ENCODE results near the gene MYMX. TPM values are rescaled to one million over a fixed set of nuclear protein-coding genes. Genes with fewer than 3 reads are reported as not detected.
A peak's percentile ranks its signal among the peaks of the same experiment; 100 is the strongest.

Gene MYMX
- total RNA-seq, 8 experiments from 2014 or later = 0.27 to 0.38 TPM; not detected in 6

GRCh38 chr6:44245391-44245911 is 28.7 kb downstream of the MYMX start:
- peak overlapping the region; percentile 96 to 97 for H3K27ac ChIP-seq
- peak in 1 of 8 experiments; percentile 0 for ATAC-seq (replicated peaks in 6 of 8)
- H3K4me3 ChIP-seq = peak overlapping the region; percentile 89 to 98 (median 95)
- WGBS, 10 experiments = 0 to 82% (median 61%) methylated on average over 1 to 11 of the region's 12 CpGs; no CpG with 5 or more reads in 2 of the 10 experiments
- in situ Hi-C loops (cut with MboI; ENCODE audit: low pct_unique_long_range_greater_than_20kb in 2 of 9, low sequenced_read_pairs in 9 of 9, unreplicated experiment in 9 of 9) = loop anchor here in 1 of 9 experiments (25.0 kb wide), 1 partner anchor 133 kb away; no protein-coding TSS in a partner anchor
- H3K4me1 ChIP-seq (replicated peaks in 1 of 2) = peaks cover 19 to 29% of the 10 kb centered on the region in 2 donors

DNA sequence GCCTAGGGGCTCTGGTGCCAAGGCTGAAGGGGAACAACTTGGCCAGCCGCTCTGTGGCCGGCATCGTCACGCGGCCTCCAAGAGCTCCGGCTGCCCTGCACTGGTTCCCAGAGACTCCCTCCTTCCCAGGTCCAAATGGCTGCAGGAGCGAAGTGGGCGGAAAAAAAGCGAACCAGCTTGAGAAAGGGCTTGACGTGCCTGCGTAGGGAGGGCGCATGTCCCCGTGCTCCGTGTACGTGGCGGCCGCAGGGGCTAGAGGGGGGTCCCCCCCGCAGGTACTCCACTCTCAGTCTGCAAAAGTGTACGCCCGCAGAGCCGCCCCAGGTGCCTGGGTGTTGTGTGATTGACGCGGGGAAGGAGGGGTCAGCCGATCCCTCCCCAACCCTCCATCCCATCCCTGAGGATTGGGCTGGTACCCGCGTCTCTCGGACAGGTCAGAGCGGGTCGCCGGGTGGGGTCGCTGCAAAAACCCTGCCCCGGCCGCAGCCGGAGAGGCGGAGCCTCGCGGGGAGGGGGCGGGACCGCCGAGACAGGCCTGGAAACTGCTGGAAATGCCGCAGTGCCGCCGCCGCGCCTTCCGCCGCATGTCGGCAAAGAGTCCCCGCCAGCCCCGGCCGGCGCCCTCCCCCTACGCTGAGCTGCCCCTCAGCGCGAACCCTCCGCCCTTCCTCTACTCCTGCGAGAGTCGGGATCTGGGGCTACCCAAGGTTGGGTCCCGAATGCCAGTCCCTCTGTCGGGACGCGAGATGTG is 29.4 kb downstream of the MYMX start:
- peak overlapping the region; percentile 89 to 98 (median 95) for H3K4me3 ChIP-seq
- ATAC-seq (replicated peaks in 6 of 8) = peak; percentile 50 to 71 (median 66)
- 0 to 7% (median 0%) methylated on average over 1 to 15 of the region's 62 CpGs; no CpG with 5 or more reads in 5 of the 10 experiments for WGBS, 10 experiments
- H3K27ac ChIP-seq = peak overlapping the region; percentile 96 to 97
- H3K4me1 ChIP-seq (replicated peaks in 1 of 2) = peaks cover 19 to 29% of the 10 kb centered on the region in 2 donors
- in situ Hi-C loops (cut with MboI; ENCODE audit: low pct_unique_long_range_greater_than_20kb in 2 of 9, low sequenced_read_pairs in 9 of 9, unreplicated experiment in 9 of 9) = loop anchor here in 1 of 9 experiments (25.0 kb wide), 1 partner anchor 134 kb away; no protein-coding TSS in a partner anchor

- peak; percentile 66 to 78 (median 68) for ATAC-seq (replicated peaks in 6 of 8)
- in situ Hi-C loops (cut with MboI; ENCODE audit: low pct_unique_long_range_greater_than_20kb in 2 of 9, low sequenced_read_pairs in 9 of 9, unreplicated experiment in 9 of 9) = loop anchor here in 1 of 9 experiments (25.0 kb wide), 1 partner anchor 134 kb away; no protein-coding TSS in a partner anchor
- Histone ChIP-seq H3K4me3 (peak within 1 kb of the TSS; percentile 89 to 98 (median 95)), H3K4me1 (replicated peaks in 1 of 2) (peaks cover 19 to 29% of the 10 kb centered on the region in 2 donors), H3K27ac (peak within 1 kb of the TSS; percentile 96 to 97)
- 0 to 5% (median 0%) methylated on average over 1 to 15 of the region's 34 CpGs; no CpG with 5 or more reads in 2 of the 10 experiments for WGBS, 10 experiments
These were observed 30.1 kb downstream of the MYMX start, which contains the start of gene HSP90AB1 for GRCh38 chr6:44246663-44247337. Gene HSP90AB1, plus strand, starts transcription at chr6:44247101. Its CDS starts 1,529 bp downstream, at chr6:44248630.

- peak; percentile 12 to 34 (median 22) for ATAC-seq (replicated peaks in 6 of 8)
- 0 to 2% (median 0%) methylated on average over 1 to 11 of the region's 52 CpGs; no CpG with 5 or more reads in 4 of the 10 experiments for WGBS, 10 experiments
- H3K4me1 ChIP-seq (replicated peaks in 1 of 2) = peaks cover 19 to 29% of the 10 kb centered on the region in 2 donors
- in situ Hi-C loops (cut with MboI; ENCODE audit: low pct_unique_long_range_greater_than_20kb in 2 of 9, low sequenced_read_pairs in 9 of 9, unreplicated experiment in 9 of 9) = loop anchor here in 1 of 9 experiments (25.0 kb wide), 1 partner anchor 135 kb away; no protein-coding TSS in a partner anchor
- peak overlapping the region; percentile 96 to 97 for H3K27ac ChIP-seq
- peak overlapping the region; percentile 89 to 98 (median 95) for H3K4me3 ChIP-seq
These were observed 30.9 kb downstream of the MYMX start for GRCh38 chr6:44247338-44248302.

GRCh38 chr6:44248579-44248978 is 31.9 kb downstream of the MYMX start:
- in situ Hi-C loops (cut with MboI; ENCODE audit: low pct_unique_long_range_greater_than_20kb in 2 of 9, low sequenced_read_pairs in 9 of 9, unreplicated experiment in 9 of 9) = loop anchor here in 1 of 9 experiments (25.0 kb wide), 1 partner anchor 136 kb away; no protein-coding TSS in a partner anchor
- Histone ChIP-seq H3K4me3 (peak overlapping the region; percentile 89 to 98 (median 95)), H3K27ac (peak overlapping the region in 1 of 2 donors; percentile 96), H3K4me1 (replicated peaks in 1 of 2) (peaks cover 19 to 29% of the 10 kb centered on the region in 2 donors)
- no peak for ATAC-seq (replicated peaks in 6 of 8)
- 17 to 83% (median 38%) methylated on average over 1 of the region's 1 CpG; no CpG with 5 or more reads in 5 of the 10 experiments for WGBS, 10 experiments

DNA sequence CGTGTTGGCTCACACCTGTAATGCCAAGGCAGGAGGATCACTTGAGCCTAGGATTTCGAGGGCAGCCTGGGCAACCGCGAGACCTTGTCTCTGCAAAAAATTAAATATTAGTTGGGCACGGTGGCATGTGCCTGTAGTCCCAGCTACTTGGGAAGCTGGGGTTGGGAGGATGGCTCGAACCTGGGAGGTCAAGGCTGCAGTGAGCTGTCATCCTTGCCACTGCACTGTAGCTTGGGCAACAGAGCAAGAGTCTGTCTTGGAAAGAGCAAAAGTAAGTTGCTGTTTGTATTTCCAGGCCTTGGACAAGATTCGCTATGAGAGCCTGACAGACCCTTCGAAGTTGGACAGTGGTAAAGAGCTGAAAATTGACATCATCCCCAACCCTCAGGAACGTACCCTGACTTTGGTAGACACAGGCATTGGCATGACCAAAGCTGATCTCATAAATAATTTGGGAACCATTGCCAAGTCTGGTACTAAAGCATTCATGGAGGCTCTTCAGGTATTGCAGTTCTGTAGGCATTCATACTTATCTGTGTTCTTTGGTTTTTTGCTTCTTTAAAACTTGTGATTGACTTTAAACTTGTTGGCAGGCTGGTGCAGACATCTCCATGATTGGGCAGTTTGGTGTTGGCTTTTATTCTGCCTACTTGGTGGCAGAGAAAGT is 32.5 kb downstream of the MYMX start:
- peak overlapping the region in 3 of 5 donors; percentile 89 to 96 (median 92) for H3K4me3 ChIP-seq

DNA sequence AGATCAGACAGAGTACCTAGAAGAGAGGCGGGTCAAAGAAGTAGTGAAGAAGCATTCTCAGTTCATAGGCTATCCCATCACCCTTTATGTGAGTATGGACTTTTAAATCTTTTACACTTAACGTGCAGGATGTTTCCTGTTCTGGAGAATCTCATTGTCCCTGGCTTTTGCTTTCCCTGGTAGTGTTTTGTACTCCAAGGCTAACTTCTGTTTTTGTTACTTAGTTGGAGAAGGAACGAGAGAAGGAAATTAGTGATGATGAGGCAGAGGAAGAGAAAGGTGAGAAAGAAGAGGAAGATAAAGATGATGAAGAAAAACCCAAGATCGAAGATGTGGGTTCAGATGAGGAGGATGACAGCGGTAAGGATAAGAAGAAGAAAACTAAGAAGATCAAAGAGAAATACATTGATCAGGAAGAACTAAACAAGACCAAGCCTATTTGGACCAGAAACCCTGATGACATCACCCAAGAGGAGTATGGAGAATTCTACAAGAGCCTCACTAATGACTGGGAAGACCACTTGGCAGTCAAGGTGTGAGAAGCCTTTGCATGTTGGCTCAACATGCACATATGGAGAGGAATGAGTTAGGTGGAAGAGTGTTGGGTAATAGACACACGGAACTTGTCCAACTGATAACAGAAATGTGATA is 33.5 kb downstream of the MYMX start:
- in situ Hi-C loops (cut with MboI; ENCODE audit: low pct_unique_long_range_greater_than_20kb in 2 of 9, low sequenced_read_pairs in 9 of 9, unreplicated experiment in 9 of 9) = no loop called here

More for the DNA sequence above, 32.5 kb downstream of the MYMX start:
- WGBS, 10 experiments = 21 to 100% (median 84%) methylated on average over 1 to 7 of the region's 9 CpGs; no CpG with 5 or more reads in 3 of the 10 experiments
- ATAC-seq (replicated peaks in 6 of 8) = no peak
- Histone ChIP-seq H3K27ac (no peak overlapping the region), H3K4me1 (replicated peaks in 1 of 2) (peaks cover 19 to 31% of the 10 kb centered on the region in 2 donors)
- in situ Hi-C loops (cut with MboI; ENCODE audit: low pct_unique_long_range_greater_than_20kb in 2 of 9, low sequenced_read_pairs in 9 of 9, unreplicated experiment in 9 of 9) = loop anchor here in 1 of 9 experiments (25.0 kb wide), 1 partner anchor 137 kb away; no protein-coding TSS in a partner anchor

DNA sequence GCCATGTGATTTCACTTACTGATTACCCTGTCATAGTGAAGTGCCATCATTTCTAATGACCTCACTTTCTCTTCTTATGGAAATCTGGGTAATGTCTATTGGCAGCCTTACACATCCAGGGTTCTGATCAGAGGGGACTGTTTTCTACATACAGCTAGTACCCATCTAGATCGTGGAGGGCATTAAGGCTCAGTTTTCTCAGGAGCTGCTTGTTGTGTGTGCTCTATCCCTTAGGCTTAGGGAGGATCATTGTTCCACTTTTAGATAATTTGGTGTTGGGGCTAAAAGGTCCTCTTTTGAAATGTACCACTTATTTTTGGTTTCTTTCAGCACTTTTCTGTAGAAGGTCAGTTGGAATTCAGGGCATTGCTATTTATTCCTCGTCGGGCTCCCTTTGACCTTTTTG is 34.0 kb downstream of the MYMX start:
- H3K4me1 ChIP-seq (replicated peaks in 1 of 2) = peaks cover 14 to 32% of the 10 kb centered on the region in 2 donors
- no peak overlapping the region for H3K4me3 ChIP-seq

More for the DNA sequence above, 33.5 kb downstream of the MYMX start:
- Histone ChIP-seq H3K4me1 (replicated peaks in 1 of 2) (peaks cover 18 to 32% of the 10 kb centered on the region in 2 donors), H3K27ac (no peak overlapping the region), H3K4me3 (peak overlapping the region in 2 of 5 donors; percentile 89 to 96)
- WGBS, 10 experiments = 53 to 100% (median 93%) methylated on average over 1 to 6 of the region's 6 CpGs
- no peak for ATAC-seq (replicated peaks in 6 of 8)

DNA sequence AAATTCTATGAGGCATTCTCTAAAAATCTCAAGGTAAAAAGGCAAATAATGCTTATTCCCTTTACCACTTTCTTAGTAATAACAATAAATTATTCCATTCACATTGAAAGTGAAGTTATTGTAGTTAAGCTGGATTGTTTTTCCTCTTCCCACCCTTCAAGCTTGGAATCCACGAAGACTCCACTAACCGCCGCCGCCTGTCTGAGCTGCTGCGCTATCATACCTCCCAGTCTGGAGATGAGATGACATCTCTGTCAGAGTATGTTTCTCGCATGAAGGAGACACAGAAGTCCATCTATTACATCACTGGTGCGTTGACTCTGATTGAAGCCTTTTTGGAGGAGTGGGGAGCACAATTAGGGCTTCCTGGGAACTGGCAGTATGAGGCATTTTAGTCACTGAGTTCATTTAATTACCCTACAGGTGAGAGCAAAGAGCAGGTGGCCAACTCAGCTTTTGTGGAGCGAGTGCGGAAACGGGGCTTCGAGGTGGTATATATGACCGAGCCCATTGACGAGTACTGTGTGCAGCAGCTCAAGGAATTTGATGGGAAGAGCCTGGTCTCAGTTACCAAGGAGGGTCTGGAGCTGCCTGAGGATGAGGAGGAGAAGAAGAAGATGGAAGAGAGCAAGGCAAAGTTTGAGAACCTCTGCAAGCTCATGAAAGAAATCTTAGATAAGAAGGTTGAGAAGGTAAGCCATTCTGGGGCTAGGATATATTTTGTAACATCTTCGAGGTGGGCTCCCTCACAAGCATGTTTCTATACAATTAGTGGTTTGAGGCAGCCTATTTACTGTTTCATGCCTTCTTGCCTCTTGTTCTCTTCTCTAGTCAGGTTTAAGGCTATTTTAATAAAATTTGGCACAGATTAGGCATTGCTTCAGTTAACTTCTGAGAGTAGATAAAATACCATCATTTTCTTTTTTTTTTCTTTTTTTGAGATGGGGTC is 35.1 kb downstream of the MYMX start:
- Histone ChIP-seq H3K4me3 (no peak overlapping the region), H3K4me1 (replicated peaks in 1 of 2) (peaks cover 18 to 36% of the 10 kb centered on the region in 2 donors), H3K27ac (no peak overlapping the region)
- no peak for ATAC-seq (replicated peaks in 6 of 8)
- 76 to 95% (median 90%) methylated on average over 3 to 13 of the region's 14 CpGs; no CpG with 5 or more reads in 3 of the 10 experiments for WGBS, 10 experiments
- in situ Hi-C loops (cut with MboI; ENCODE audit: low pct_unique_long_range_greater_than_20kb in 2 of 9, low sequenced_read_pairs in 9 of 9, unreplicated experiment in 9 of 9) = no loop called here

More for the DNA sequence above, 34.0 kb downstream of the MYMX start:
- 43 to 100% (median 91%) methylated on average over 1 to 3 of the region's 3 CpGs; no CpG with 5 or more reads in 4 of the 10 experiments for WGBS, 10 experiments
- in situ Hi-C loops (cut with MboI; ENCODE audit: low pct_unique_long_range_greater_than_20kb in 2 of 9, low sequenced_read_pairs in 9 of 9, unreplicated experiment in 9 of 9) = no loop called here
- ATAC-seq (replicated peaks in 6 of 8) = no peak
- no peak overlapping the region for H3K27ac ChIP-seq

Measured in motor neuron (in vitro differentiated cells).